ENCODE results near the gene SSR3.

SSR3 gene

DNA sequence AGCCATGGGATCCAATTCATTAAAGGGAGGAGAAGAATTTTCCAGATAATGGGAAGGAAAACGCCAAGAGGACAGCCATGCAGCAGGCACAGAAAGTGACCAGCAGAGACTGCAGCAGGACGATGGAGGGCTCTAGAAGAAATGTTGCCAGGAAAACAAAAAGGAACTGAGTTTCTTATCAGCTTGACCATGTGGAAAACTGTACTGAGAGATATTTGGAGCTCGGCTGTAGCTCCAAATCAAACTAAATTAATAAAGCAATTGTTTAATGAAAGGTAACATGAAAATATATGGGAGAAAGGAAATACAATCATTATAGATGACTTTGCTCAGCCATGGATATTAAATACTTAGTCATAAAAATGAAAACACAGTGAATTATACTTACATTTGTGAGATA lies 63.7 kb downstream of the SSR3 start:
- DNase-seq (ENCODE audit: low spot score): no peak

Measured in pons (tissue), 1 donor.